ENCODE data around the gene RNU6-8. TPM values are rescaled to one million over a fixed set of nuclear protein-coding genes. Genes with fewer than 3 reads are reported as not detected.

The RNU6-8 gene
- total RNA-seq, 1 experiment from 2014 or later: not detected

- no peak for DNase-seq (ENCODE audit: low spot score)
- in situ Hi-C loops (cut with HindIII; ENCODE audit: low sequenced_read_pairs): no loop called here
Observed at GRCh38 chr14:32167907-32168306, 35.2 kb downstream of the RNU6-8 start.

GRCh38 chr14:32166924-32167323 is 36.1 kb downstream of the RNU6-8 start:
- in situ Hi-C loops (cut with HindIII; ENCODE audit: low sequenced_read_pairs): no loop called here
- DNase-seq (ENCODE audit: low spot score): no peak

- in situ Hi-C loops (cut with HindIII; ENCODE audit: low sequenced_read_pairs): no loop called here
- DNase-seq (ENCODE audit: low spot score): no peak
Observed at GRCh38 chr14:32166029-32166428, 37.0 kb downstream of the RNU6-8 start.

Other genes starting within 250 kb of the RNU6-8 start
- gene ARHGAP5, start 126.0 kb downstream of the RNU6-8 start, total RNA-seq (2014; rRNA removed; shearing (Covaris generic)): 27.1 and 43.6 TPM in 2 replicates
- not detected in 2 replicates for gene RNU6-7, start 1.2 kb downstream of the RNU6-8 start, total RNA-seq (2014; rRNA removed; shearing (Covaris generic))
- gene AKAP6, start 126.0 kb upstream of the RNU6-8 start, total RNA-seq (2014; rRNA removed; shearing (Covaris generic)): 0.06 and 2.3 TPM in 2 replicates